T1000 (cell line): ENCODE data around the gene RB1.
"Not testable (repeated sequence)": the region's sequence is repeated elsewhere in the genome, so short reads cannot be mapped to it uniquely, and the experiment has no call there.

Experiments
- DNase-seq: peaks from one replicate; lab custom pipeline; 2025; ENCODE audit warnings: mixed read lengths; lab: John Stamatoyannopoulos, UW

Gene RB1

DNA sequence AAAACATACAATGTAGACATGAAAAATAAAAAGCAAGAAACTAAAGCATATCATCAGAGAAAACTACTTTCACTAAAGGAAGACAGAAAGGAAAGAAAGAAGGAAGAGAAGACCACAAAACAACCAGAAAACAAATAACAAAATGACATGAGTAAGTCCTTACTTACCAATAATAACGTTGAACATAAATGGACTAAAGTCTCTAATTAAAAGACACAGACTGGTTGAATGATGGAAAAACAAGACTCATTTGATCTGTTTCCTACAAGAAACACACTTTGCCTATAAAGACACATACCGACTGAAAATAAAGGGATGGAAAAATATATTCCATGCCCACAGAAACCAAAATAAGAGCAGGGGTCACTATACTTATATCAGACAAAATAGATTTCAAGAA is 46.0 kb downstream of the RB1 start:
- no peak for DNase-seq

GRCh38 chr13:48353590-48353989 is 50.0 kb downstream of the RB1 start:
- no peak for DNase-seq

DNA sequence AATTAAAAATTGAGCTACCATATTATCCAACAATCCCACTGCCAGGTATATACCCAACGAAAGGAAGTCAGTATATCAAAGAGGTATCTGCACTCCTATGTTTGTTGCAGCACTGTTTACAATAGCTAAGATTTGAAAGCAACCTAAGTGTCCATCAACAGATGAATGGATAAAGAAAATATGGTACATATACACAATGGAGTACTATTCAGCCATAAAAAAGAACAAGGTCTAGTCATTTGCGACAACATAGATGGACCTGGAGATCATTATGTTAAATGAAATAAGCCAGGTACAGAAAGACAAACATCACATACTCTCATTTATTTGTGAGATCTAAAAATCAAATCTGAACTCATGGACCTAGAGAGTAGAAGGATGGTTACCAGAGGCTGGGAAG is 52.0 kb downstream of the RB1 start:
- not testable (repeated sequence) for DNase-seq

DNA sequence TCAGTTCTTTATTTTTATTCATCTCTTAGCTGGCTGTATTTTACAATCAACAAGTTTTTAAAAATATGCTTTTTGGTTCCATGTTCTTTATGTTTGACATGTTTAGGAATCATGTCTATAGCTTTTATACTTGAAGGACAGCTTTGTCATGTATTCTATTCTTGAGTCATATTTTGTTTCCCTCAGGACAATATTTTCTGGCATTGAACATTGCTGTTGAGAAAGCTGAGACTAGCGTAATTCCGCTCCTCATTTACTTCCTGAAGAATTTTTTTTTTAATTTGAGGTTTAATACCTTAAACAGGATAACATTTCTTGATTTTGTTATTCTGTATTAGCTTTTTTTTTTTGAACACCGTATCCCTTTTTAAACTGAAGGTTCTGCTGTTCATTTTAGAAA is 53.2 kb downstream of the RB1 start:
- no peak for DNase-seq

DNA sequence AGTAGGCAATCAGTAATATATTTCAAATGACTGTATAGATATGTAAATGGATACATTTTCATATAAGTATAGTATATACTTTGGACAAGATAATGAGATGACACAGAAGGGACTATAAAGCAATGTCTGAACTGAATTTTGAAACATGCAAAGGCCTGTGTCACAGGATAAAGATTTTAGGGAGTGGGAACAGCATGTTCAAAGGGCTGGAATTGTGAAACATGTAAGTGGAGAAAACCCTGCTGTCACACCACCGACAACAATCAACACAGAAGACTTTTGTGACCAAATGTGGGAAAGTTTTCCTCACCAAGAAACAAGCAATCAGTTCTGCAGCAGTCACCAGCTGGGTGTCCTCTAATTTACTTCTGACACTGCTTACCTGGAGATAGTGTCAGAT is 66.4 kb downstream of the RB1 start:
- DNase-seq, result no peak

DNA sequence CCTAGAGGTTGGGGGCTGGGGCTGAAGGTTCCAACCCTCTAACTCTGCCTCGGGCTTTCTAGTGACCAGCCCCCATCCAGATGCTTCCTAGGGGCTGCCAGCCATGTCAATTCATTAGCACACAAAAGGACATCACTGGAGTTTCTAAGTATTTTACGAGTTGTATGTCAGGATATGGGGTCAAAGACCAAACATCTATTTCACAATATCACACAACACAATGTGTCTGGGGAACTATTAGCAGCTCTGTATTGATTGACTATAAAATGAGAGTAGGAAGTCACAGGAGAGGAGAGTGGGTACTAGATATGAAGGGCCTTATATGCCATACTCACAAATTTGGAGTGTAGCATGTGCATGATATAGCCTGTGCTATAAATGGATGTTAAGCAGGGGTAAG is 67.3 kb downstream of the RB1 start:
- DNase-seq, result no peak

DNA sequence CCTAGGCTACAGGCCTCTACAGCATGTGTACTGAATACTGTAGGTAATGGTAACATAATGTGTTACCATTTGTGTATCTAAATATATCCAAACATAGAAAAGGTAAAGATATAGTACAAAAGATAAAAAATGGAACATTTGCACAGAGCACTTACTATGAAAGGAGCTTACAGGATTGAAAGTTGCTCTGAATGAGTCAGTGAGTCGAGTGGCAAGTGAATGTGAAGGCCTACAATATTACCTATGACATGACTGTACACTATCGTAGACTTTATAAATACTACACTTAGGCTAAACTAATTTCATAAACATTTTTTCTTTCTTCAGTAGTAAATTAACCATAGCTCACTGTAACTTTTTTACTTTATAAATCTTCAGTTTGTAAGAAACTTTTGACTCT is 74.3 kb downstream of the RB1 start:
- DNase-seq, result no peak

- no peak for DNase-seq
Measured at GRCh38 chr13:48380581-48380980, 77.0 kb downstream of the RB1 start.

DNA sequence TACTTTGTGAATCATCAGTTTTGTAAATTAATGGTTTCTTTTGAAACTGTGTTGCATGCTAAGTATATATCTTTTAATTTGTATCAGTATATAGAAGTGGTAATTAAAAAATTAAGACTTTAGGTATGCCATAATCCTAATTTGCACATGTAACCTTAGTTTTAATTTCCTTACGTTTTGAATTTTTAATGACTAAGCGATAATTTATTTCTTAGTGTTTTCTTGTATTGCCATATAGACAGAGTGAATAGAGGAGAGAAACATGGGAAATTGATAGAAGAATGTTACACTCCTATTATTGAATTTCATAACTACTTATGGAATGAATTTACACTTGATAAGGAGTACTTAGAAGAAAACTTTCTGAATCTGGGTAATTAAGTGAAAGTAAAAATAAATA is 79.8 kb downstream of the RB1 start:
- no peak for DNase-seq

GRCh38 chr13:48386816-48387215 is 83.3 kb downstream of the RB1 start:
- no peak for DNase-seq

- DNase-seq, result no peak
Measured at GRCh38 chr13:48391257-48391656, 87.7 kb downstream of the RB1 start.

DNA sequence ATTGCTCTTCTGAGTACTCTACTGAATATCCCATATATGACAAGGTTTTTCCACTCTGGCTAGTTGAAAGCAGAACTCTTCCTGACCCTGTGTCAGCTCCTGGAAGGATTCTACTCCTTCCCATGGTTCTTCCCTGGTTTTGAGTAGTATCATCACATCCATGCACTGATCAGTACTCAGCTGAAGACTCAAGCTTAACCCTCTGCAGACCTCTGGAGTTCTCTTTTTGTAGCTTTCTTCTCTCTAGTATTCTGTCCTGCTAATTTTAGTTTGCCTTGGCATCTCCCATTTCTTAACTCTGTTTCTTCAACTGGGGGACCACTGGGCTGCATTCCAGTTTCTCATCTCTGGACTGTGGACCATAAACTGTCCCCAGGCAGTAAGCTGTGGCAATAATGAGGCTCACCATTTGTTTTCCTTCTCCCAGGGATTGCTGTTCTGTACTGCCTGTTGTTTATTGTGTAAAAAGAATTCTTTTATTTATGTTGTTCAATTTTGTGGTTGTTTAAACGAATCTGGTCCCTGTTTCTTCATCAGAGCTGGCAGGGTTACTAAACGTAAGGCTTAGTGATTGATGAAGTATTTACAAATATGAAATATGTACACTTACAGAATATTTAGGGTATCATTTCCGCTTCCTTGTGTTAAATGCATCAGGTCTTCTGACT is 89.6 kb downstream of the RB1 start:
- no peak for DNase-seq

- DNase-seq, result no peak
Measured at GRCh38 chr13:48393698-48394085, 90.1 kb downstream of the RB1 start.

- no peak for DNase-seq
Measured at GRCh38 chr13:48397744-48398143, 94.2 kb downstream of the RB1 start.

GRCh38 chr13:48398450-48399095 is 95.0 kb downstream of the RB1 start:
- DNase-seq, result no peak

- no peak for DNase-seq
Measured at GRCh38 chr13:48400090-48400694, 96.6 kb downstream of the RB1 start.

GRCh38 chr13:48400850-48401291 is 97.3 kb downstream of the RB1 start:
- no peak for DNase-seq

DNA sequence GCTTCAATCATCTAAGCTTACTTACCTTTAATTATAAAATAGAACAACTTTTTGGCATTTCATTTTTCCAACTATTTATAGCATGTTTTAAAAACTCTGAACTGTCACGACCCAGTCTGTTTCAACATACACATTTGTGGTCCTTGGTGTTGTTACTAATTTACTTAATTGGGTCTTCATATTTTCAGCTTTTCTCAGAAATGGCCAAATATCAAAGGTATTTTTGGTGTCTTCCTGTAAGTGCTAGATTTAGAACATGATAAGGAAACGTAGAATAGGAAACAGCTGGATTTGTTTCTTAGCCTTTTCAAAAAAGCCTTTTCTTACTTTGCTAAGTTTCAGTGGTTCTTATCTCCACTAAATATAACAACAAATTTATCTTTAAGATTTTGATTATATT is 97.9 kb downstream of the RB1 start:
- DNase-seq, result no peak

- no peak for DNase-seq
Measured at GRCh38 chr13:48402325-48402932, 98.9 kb downstream of the RB1 start.

DNA sequence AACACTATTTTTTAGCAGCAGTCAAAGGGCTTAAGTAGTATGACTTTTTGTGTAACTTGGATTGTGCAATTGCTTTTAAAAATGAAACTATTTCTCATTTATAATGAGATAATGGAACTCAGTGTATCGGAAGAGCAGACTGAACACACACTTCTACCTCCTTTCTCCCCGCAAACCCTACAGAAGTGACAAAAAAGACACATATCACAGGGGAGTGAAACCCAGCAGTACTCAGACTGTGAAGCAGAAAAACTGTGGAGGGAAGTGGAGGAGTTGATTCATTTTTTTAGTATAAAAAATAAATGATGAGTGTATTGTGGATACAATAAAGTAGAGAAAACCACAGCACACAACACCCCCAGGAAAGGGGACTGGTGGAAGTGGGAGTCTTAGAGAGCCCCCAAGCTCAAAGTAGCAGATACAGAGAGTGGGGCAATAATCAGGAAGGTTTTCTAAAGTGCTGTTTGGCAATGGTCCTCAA is 99.6 kb downstream of the RB1 start:
- no peak for DNase-seq

- DNase-seq, result no peak
Measured at GRCh38 chr13:48403913-48404312, 100.4 kb downstream of the RB1 start.

DNA sequence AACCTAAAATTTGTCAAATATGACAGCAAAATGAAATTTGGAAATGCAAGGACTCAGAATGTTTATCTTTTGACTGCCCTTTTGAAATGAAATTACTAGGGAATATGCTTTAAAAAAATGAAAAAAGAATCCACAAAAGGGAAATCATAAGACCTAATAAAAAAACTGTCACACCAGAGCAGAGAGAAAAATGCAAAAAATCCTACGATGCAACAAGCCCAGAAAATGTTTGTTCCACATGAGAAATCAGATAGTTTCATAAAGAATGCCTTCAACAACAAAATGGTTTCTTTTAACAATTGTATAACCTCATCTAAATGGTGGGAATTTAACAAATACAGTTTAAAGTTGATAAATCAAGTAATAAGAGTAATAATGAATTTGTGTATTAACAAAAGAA is 101.4 kb downstream of the RB1 start:
- no peak for DNase-seq

GRCh38 chr13:48405875-48406274 is 102.3 kb downstream of the RB1 start:
- no peak for DNase-seq
